Smooth muscle cell (in vitro differentiated cells): Measurements from ENCODE around the gene METRN. TPM values are rescaled to one million over a fixed set of nuclear protein-coding genes. Genes with fewer than 3 reads are reported as not detected.

Experiments used
- DNase-seq: peaks from one replicate; lab custom pipeline; 2025; ENCODE audit not compliant: unreplicated experiment; lab: John Stamatoyannopoulos, UW
- H2AFZ ChIP-seq: fragments of 200-600 bp; sonication (generic); 2 replicates; pipeline ENCODE4 v1.6.0; 2016; ENCODE audit warnings: antibody characterized with exemption, low read depth, mild to moderate bottlenecking
- H3F3A ChIP-seq: fragments of 200-600 bp; sonication (generic); 2 replicates; pipeline ENCODE4 v1.6.0; 2017; ENCODE audit warnings: antibody characterized with exemption, low read depth
- H3K27ac ChIP-seq: fragments of 200-600 bp; sonication (generic); 2 replicates; pipeline ENCODE4 v1.5.1; 2016; ENCODE audit warnings: low read depth, mild to moderate bottlenecking
- H3K27me3 ChIP-seq: fragments of 200-600 bp; sonication (generic); 2 replicates; pipeline ENCODE4 v1.6.1; 2016; ENCODE audit warnings: low read depth, mild to moderate bottlenecking
- H3K36me3 ChIP-seq: fragments of 200-600 bp; sonication (generic); 2 replicates; pipeline ENCODE4 v1.5.1; 2016; ENCODE audit warnings: low read depth
- H3K4me1 ChIP-seq: fragments of 200-600 bp; sonication (generic); 2 replicates; pipeline ENCODE4 v1.5.1; 2016; ENCODE audit warnings: low read depth
- H3K4me2 ChIP-seq: fragments of 200-600 bp; sonication (generic); 2 replicates; pipeline ENCODE4 v1.6.0; 2016; ENCODE audit warnings: mild to moderate bottlenecking
- H3K4me3 ChIP-seq: fragments of 200-600 bp; sonication (generic); 2 replicates; pipeline ENCODE4 v1.5.1; 2016; ENCODE audit warnings: mild to moderate bottlenecking
- H3K79me2 ChIP-seq: fragments of 200-600 bp; sonication (generic); 2 replicates; pipeline ENCODE4 v1.6.0; 2016; ENCODE audit warnings: low read depth, mild to moderate bottlenecking
- H3K9ac ChIP-seq: fragments of 200-600 bp; sonication (generic); 2 replicates; pipeline ENCODE4 v1.6.0; 2016; ENCODE audit warnings: low read depth
- H3K9me3 ChIP-seq: fragments of 200-600 bp; sonication (generic); replicated peaks from 2 replicates; pipeline ENCODE4 v1.5.1; 2016; ENCODE audit warnings: low read depth
- H4K20me1 ChIP-seq: fragments of 200-600 bp; sonication (generic); 2 replicates; pipeline ENCODE4 v1.6.0; 2016; ENCODE audit warnings: low read depth
- CTCF ChIP-seq: fragments of 200-600 bp; sonication (generic); IDR thresholded peaks from 2 replicates; pipeline ENCODE4 v1.5.1; 2017; ENCODE audit warnings: borderline replicate concordance, mild to moderate bottlenecking, antibody characterized with exemption; ENCODE audit not compliant: insufficient read depth, poor library complexity, severe bottlenecking
- WGBS: methylation state at CpG from one replicate; pipeline ENCODE4 v1.1.7; 2016; ENCODE audit warnings: low lambda C conversion rate; 5-methylcytosine and 5-hydroxymethylcytosine counted together
- polyA plus RNA-seq: library from polyadenylated mRNA; unstranded; fragments of >200 nt; fragmentation: Nextera tagmentation; extraction: Ambion mirVana; gene quantifications from 2 replicates; pipeline ENCODE4 v1.2.1, GENCODE V29; 2016
- total RNA-seq: library from RNA; depleted of rRNA; stranded (reverse); fragments of >200 nt; gene quantifications from 2 replicates; pipeline ENCODE4 v1.2.3, GENCODE V29; 2014

Gene METRN
- total and polyA plus RNA-seq, 2 experiments from 2014 or later, result 30.6 to 193 TPM

DNA sequence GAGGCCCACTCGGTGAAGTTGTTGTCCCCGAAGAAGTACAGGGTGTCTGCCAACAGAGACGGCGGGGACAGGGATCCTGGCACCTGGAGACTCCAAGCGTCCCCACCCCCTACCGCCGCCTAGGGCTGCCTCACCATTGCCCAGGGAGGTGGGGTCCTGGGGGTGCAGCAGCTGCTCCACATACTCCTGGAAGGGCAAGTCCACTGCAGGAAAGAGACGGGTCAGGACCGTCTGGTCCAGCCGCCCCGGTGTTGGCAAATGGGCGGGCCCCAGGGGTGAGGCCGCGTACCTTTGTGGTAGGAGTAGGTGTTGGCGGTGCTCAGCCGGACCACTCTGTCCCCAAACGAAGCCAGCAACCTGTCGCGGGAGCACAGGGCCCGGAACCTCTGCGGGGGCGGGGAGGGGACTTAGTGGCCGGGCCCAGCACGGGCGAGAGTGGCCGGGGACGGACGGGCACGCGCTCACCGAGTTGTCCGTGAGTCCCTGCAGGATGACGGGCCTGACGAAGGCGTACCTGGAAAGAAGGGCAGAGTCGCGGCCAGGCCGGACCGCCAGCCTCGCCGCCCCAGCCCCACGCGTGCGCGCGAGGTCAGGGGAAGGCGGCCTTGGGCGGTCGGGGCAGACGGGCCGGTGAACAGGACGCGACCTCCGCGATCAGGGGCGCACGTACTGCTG, 31.4 kb upstream of the METRN start:
- no peaks in the 10 kb centered on the region for H3K9me3 ChIP-seq
- no peaks in the 10 kb centered on the region for H3K36me3 ChIP-seq
- no peaks in the 10 kb centered on the region for H3F3A ChIP-seq
- no peak overlapping the region for H2AFZ ChIP-seq
- no peaks in the 10 kb centered on the region for H3K27me3 ChIP-seq
- WGBS, result 17% methylated on average over 51 of the region's 57 CpGs
- no peak for DNase-seq
- no peak for TF ChIP-seq CTCF
- peak overlapping the region; percentile 58 for H3K9ac ChIP-seq
- peak overlapping the region; percentile 84 for H3K27ac ChIP-seq
- peaks cover 33% of the 10 kb centered on the region for H4K20me1 ChIP-seq
- H3K79me2 ChIP-seq, result peaks cover 32% of the 10 kb centered on the region
- H3K4me1 ChIP-seq, result peaks cover 18% of the 10 kb centered on the region
- peak overlapping the region; percentile 60 for H3K4me3 ChIP-seq
- peak overlapping the region; percentile 95 for H3K4me2 ChIP-seq

- H3K4me3 ChIP-seq, result peak within 1 kb of the TSS; percentile 60
- H3K9me3 ChIP-seq, result no peaks in the 10 kb centered on the region
- TF ChIP-seq CTCF, result no peak
- peaks cover 18% of the 10 kb centered on the region for H3K4me1 ChIP-seq
- no peak within 1 kb of the TSS for H2AFZ ChIP-seq
- no peaks in the 10 kb centered on the region for H3K36me3 ChIP-seq
- H3K27me3 ChIP-seq, result no peaks in the 10 kb centered on the region
- DNase-seq, result peak; percentile 82
- peak within 1 kb of the TSS; percentile 71 for H3K9ac ChIP-seq
- H3F3A ChIP-seq, result no peaks in the 10 kb centered on the region
- H4K20me1 ChIP-seq, result peaks cover 33% of the 10 kb centered on the region
- 18% methylated on average over 54 of the region's 91 CpGs for WGBS
- peak within 1 kb of the TSS; percentile 84 for H3K27ac ChIP-seq
- peak within 1 kb of the TSS; percentile 95 for H3K4me2 ChIP-seq
- peaks cover 35% of the 10 kb centered on the region for H3K79me2 ChIP-seq
These were observed 30.7 kb upstream of the METRN start, which contains the start of gene JMJD8 for GRCh38 chr16:684071-684794. Gene JMJD8, minus strand, starts transcription at chr16:684334. Its CDS starts 15 bp downstream, at chr16:684319.

DNA sequence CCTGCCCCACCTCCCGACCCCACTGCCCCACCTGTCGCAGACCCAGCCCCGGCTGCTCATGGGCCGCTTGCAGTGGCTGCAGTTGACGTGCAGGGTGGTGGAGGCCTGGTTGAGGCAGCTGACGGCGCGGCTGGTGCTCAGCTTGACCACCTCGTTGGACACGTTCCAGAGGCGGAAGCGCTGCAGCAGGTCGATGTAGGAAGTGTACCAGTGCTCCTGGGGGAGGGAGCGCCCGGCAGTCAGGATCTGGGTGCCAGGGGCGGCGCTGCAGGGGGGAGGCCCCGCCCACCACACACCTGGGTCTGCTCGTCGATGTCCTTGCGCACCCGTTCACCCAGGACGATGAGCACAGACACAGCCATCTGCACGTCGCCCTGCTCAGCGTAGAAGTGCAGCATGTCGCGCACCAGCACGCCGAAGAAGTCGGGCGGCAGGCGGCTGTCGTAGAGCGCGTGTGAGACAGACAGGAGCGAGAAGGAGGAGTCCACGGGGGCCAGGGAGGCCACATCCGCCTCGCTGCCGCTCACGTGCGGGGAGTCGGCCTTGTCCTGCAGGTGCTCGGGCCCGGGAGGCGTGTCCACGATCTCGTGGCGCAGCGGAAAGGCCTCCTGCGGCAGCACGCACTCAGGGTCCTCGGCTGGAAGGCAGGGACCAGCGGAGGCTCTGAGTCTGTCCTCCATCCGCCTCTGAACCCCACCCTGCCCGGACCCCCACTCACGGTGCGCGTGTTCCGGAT, 29.8 kb upstream of the METRN start:
- Histone ChIP-seq H3K4me1 (peaks cover 24% of the 10 kb centered on the region), H3K4me3 (peak overlapping the region; percentile 60), H4K20me1 (peaks cover 33% of the 10 kb centered on the region), H3K9ac (no peak overlapping the region), H3K27me3 (no peaks in the 10 kb centered on the region), H3K27ac (peak overlapping the region; percentile 84), H3K36me3 (no peaks in the 10 kb centered on the region), H3K4me2 (peak overlapping the region; percentile 95), H3F3A (no peaks in the 10 kb centered on the region), H3K9me3 (no peaks in the 10 kb centered on the region), H3K79me2 (peaks cover 43% of the 10 kb centered on the region), H2AFZ (no peak overlapping the region)
- no peak for TF ChIP-seq CTCF
- DNase-seq, result no peak
- 97% methylated on average over 45 of the region's 61 CpGs for WGBS
